HG03095 (cell line): ENCODE results near the gene TMOD4.

Experiments
- ATAC-seq: cut with Tn5 transposase; IDR thresholded peaks from one replicate; pipeline ENCODE4 v1.9.1; 2021; ENCODE audit warnings: moderate library complexity; ENCODE audit not compliant: unreplicated experiment

Gene TMOD4

GRCh38 chr1:151143986-151144385, 31.8 kb downstream of the TMOD4 start:
- ATAC-seq: no peak

GRCh38 chr1:151143057-151143435, 32.7 kb downstream of the TMOD4 start:
- ATAC-seq: no peak

- no peak for ATAC-seq
Measured at GRCh38 chr1:151142411-151143056, 33.2 kb downstream of the TMOD4 start.

DNA sequence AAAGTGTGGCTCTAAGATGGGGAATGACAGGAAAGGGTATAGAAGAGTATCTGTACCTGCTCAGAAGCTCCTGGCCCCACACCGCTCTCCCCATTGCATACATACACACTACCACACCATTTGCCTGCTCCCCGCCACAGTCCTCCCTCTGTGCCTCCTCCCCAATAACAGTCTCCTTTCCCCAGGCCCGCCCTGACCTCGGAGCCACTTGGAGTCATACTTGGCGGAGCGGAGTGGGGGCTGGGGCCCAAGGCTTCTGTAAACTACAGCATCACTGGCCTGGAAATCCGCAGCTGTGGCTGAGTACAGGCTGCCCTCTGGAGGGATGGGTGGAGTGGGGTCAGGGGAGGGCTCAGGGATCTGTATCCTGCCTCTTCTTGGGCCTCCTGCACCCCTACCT, 38.0 kb downstream of the TMOD4 start:
- no peak for ATAC-seq

GRCh38 chr1:151135433-151136385, 40.1 kb downstream of the TMOD4 start:
- ATAC-seq: no peak

- ATAC-seq: no peak
Measured at GRCh38 chr1:151134991-151135390, 40.8 kb downstream of the TMOD4 start.

- ATAC-seq: no peak
Measured at GRCh38 chr1:151134396-151134795, 41.4 kb downstream of the TMOD4 start.

GRCh38 chr1:151133018-151133806, 42.6 kb downstream of the TMOD4 start:
- ATAC-seq: no peak

DNA sequence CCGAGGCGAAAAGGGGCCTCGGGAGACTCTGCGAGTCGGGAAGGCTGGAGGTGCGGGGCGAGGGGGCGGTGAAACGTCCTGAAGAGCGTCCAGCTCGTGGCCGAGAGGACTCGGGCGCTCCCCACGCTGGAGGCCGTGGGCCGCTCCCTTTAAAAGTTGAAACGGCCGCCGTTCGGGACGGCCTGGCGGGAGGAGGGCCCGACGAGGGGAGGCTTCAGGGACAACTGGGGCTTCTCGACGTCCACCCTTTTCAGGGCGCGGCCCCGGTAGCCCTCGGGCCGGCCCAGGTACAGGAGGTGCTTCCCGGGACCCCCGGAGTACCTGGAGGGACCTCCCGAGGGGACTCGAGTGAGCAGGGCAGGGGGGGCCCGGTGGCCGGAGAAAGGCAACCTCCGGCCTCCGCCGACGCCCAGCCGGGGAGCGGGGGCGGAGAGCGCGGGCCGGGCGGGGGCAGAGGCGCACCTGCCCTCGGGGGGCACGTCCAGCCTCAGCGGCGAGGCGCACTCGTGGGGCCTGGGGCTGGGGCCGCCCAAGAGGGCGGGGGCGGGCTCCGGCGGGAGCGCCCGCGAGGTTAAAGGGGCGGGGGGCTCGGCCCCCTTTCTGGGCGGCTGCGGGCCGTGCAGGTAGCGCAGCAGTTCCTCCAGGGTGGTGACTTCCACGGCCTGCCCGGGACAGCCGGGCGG, 43.3 kb downstream of the TMOD4 start:
- no peak for ATAC-seq

- ATAC-seq: no peak
Measured at GRCh38 chr1:151131701-151132334, 44.0 kb downstream of the TMOD4 start.

GRCh38 chr1:151130987-151131586, 44.7 kb downstream of the TMOD4 start:
- ATAC-seq: peak; percentile 56

- ATAC-seq: no peak
Measured at GRCh38 chr1:151128800-151129199, 47.0 kb downstream of the TMOD4 start.

GRCh38 chr1:151124763-151125403, 50.9 kb downstream of the TMOD4 start:
- no peak for ATAC-seq
